ENCODE measurements around the gene SPRN.
"Not testable (repeated sequence)": the region's sequence is repeated elsewhere in the genome, so short reads cannot be mapped to it uniquely, and the experiment has no call there.

SPRN gene

GRCh38 chr10:133384071-133384470 lies 40.4 kb downstream of the SPRN start:
- DNase-seq = no peak

GRCh38 chr10:133383551-133383950 lies 40.9 kb downstream of the SPRN start:
- DNase-seq = no peak

- DNase-seq = no peak
These were observed 43.4 kb downstream of the SPRN start for GRCh38 chr10:133381036-133381435.

GRCh38 chr10:133379801-133380666 lies 44.4 kb downstream of the SPRN start:
- DNase-seq = peak in 1 of 3 donors; percentile 42

GRCh38 chr10:133379152-133379800 lies 45.1 kb downstream of the SPRN start, which contains the start of gene PAOX:
PAOX (plus strand) TSS chr10:133379262; CDS start chr10:133379317, 55 bp downstream.
- DNase-seq = peak; percentile 71 to 91 (median 78)

GRCh38 chr10:133378251-133379096 lies 46.0 kb downstream of the SPRN start:
- peak; percentile 87 to 96 (median 92) for DNase-seq

GRCh38 chr10:133377818-133378250 lies 46.6 kb downstream of the SPRN start:
- DNase-seq = no peak

- DNase-seq = no peak
These were observed 47.2 kb downstream of the SPRN start for GRCh38 chr10:133377025-133377817.

- DNase-seq = not testable (repeated sequence)
These were observed 48.2 kb downstream of the SPRN start for GRCh38 chr10:133376183-133376582.

GRCh38 chr10:133375357-133376115 lies 48.9 kb downstream of the SPRN start:
- no peak for DNase-seq

GRCh38 chr10:133373174-133374090 lies 51.0 kb downstream of the SPRN start, which contains the start of gene ECHS1:
ECHS1 (minus strand) TSS chr10:133373354; CDS start chr10:133373333, 21 bp downstream.
- peak; percentile 96 to 99 (median 99) for DNase-seq

GRCh38 chr10:133372507-133372906 lies 51.9 kb downstream of the SPRN start:
- DNase-seq = no peak

Data from suppressor macrophage treated with lipopolysaccharide for 1 hour (primary cell).